ENCODE measurements around the gene NEK8. TPM values are rescaled to one million over a fixed set of nuclear protein-coding genes. Genes with fewer than 3 reads are reported as not detected.

Gene NEK8
- polyA plus RNA-seq, 1 donor from 2014 or later, result 1.5 TPM

DNA sequence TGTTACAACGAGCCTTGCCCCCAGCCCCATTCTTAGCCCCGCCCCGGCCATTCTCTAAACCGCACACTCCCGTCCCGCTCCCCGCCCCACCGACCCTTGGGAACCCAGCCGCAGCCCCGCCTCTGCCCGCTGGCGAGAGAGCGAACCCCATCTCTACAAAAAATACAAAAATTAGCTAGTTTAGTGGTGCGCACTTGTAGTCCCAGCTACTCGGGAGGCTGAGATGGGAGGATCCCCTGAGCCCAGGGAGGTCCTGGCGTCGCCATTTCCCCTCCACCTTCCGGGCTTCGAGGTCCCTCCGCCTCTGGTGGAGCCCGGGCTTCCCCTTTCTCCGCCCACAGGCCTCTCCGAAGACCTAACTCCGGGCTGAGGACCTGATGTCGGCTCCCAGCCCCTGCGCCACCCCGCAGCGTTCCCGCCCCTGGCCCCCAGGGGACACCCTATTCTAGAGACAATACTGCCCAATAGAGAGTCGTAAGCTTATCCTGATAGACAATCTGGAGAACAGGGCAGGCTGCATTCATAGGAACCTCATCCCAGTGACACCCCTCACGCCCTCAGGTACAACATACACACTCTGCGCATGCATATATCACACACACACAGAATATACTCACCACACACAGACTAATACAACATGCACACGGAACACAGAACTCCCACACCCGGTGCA lies 16.4 kb upstream of the NEK8 start:
- Histone ChIP-seq H3K27me3 (ENCODE audit: insufficient read depth, low read depth, low read length) (peaks cover 13% of the 10 kb centered on the region), H3K4me2 (ENCODE audit: low read length) (no peak overlapping the region), H3K4me3 (ENCODE audit: low read length) (peak overlapping the region; percentile 88), H3F3A (ENCODE audit: insufficient read depth, low read length, poor library complexity, severe bottlenecking) (peaks cover 3% of the 10 kb centered on the region), H3K36me3 (ENCODE audit: insufficient read depth, low read length) (no peaks in the 10 kb centered on the region), H4K20me1 (ENCODE audit: insufficient read depth) (no peaks in the 10 kb centered on the region), H3K9me3 (ENCODE audit: low read length) (no peaks in the 10 kb centered on the region), H3K79me2 (replicated peaks; ENCODE audit: insufficient read depth, low read length) (no peaks in the 10 kb centered on the region), H3K9ac (ENCODE audit: low read length) (peak overlapping the region; percentile 84), H2AFZ (ENCODE audit: low read depth, low read length) (peak overlapping the region; percentile 41), H3K27ac (ENCODE audit: low read length) (peak overlapping the region; percentile 76), H3K9me2 (ENCODE audit: insufficient read depth, low read length) (no peaks in the 10 kb centered on the region)
- TF ChIP-seq, protein P1, sequence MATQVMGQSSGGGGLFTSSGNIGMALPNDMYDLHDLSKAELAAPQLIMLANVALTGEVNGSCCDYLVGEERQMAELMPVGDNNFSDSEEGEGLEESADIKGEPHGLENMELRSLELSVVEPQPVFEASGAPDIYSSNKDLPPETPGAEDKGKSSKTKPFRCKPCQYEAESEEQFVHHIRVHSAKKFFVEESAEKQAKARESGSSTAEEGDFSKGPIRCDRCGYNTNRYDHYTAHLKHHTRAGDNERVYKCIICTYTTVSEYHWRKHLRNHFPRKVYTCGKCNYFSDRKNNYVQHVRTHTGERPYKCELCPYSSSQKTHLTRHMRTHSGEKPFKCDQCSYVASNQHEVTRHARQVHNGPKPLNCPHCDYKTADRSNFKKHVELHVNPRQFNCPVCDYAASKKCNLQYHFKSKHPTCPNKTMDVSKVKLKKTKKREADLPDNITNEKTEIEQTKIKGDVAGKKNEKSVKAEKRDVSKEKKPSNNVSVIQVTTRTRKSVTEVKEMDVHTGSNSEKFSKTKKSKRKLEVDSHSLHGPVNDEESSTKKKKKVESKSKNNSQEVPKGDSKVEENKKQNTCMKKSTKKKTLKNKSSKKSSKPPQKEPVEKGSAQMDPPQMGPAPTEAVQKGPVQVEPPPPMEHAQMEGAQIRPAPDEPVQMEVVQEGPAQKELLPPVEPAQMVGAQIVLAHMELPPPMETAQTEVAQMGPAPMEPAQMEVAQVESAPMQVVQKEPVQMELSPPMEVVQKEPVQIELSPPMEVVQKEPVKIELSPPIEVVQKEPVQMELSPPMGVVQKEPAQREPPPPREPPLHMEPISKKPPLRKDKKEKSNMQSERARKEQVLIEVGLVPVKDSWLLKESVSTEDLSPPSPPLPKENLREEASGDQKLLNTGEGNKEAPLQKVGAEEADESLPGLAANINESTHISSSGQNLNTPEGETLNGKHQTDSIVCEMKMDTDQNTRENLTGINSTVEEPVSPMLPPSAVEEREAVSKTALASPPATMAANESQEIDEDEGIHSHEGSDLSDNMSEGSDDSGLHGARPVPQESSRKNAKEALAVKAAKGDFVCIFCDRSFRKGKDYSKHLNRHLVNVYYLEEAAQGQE (IDR thresholded peaks at IDR 0.05; ENCODE audit: borderline replicate concordance), result no peak
- TF ChIP-seq RAD21 (conservative IDR thresholded peaks at IDR 0.05), result no peak
- no peak for TF ChIP-seq POLR2AphosphoS5 (IDR thresholded peaks at IDR 0.05)
- no peak for TF ChIP-seq TAF1 (IDR thresholded peaks at IDR 0.05; ENCODE audit: low read depth)
- no peak for TF ChIP-seq EP300 (conservative IDR thresholded peaks at IDR 0.05; ENCODE audit: poor library complexity, severe bottlenecking)
- TF ChIP-seq EZH2 (IDR thresholded peaks at IDR 0.05; ENCODE audit: borderline replicate concordance, insufficient read depth, low read length, poor library complexity, severe bottlenecking), result no peak
- no peak for TF ChIP-seq SMC3 (conservative IDR thresholded peaks at IDR 0.05; ENCODE audit: poor library complexity)

DNA sequence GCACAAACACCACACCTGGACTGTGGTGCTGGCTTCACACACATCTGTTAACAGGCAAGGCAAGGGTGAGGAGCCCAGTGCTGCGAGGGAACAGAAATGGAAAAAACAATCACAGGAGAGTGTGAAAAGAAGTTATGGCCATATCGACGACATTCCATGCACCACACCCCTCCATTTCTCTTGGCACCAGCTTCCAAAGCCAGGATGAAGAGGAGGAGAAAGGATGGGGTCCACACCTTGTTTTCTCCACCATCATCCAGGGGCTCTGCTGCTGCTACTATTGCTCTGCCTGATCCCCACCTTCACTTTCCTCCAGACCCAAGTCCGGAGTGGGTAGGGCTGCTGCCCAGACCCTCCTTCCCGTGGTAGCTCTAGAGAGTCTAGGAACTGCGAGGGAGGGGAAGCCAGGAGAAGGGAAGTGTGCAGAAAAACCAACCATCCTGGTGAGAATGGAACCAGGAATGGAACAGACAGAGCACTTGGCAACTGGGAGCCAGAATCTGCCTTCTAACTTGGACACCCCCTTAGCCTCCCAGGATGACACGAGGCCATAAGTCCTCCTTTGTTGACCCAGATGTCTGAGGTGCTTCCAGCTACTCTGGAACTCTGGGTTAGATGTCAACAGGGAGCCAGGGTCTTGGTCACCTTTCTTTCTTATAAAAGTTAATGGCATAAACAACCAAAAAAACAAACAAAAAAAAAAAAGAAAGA lies 15.7 kb upstream of the NEK8 start:
- Histone ChIP-seq H3K4me2 (ENCODE audit: low read length) (no peak overlapping the region), H3K9me3 (ENCODE audit: low read length) (no peaks in the 10 kb centered on the region), H3K79me2 (replicated peaks; ENCODE audit: insufficient read depth, low read length) (no peaks in the 10 kb centered on the region), H3K9me2 (ENCODE audit: insufficient read depth, low read length) (no peaks in the 10 kb centered on the region), H3K36me3 (ENCODE audit: insufficient read depth, low read length) (no peaks in the 10 kb centered on the region), H3K27me3 (ENCODE audit: insufficient read depth, low read depth, low read length) (peaks cover 20% of the 10 kb centered on the region), H3K9ac (ENCODE audit: low read length) (no peak overlapping the region), H2AFZ (ENCODE audit: low read depth, low read length) (no peak overlapping the region), H4K20me1 (ENCODE audit: insufficient read depth) (no peaks in the 10 kb centered on the region), H3K27ac (ENCODE audit: low read length) (no peak overlapping the region), H3K4me3 (ENCODE audit: low read length) (no peak overlapping the region), H3F3A (ENCODE audit: insufficient read depth, low read length, poor library complexity, severe bottlenecking) (peaks cover 3% of the 10 kb centered on the region)
- TF ChIP-seq RAD21 (conservative IDR thresholded peaks at IDR 0.05), result no peak
- TF ChIP-seq POLR2AphosphoS5 (IDR thresholded peaks at IDR 0.05), result no peak
- TF ChIP-seq TAF1 (IDR thresholded peaks at IDR 0.05; ENCODE audit: low read depth), result no peak
- no peak for TF ChIP-seq MXI1 (conservative IDR thresholded peaks at IDR 0.05; ENCODE audit: poor library complexity, severe bottlenecking)
- TF ChIP-seq, protein P2, sequence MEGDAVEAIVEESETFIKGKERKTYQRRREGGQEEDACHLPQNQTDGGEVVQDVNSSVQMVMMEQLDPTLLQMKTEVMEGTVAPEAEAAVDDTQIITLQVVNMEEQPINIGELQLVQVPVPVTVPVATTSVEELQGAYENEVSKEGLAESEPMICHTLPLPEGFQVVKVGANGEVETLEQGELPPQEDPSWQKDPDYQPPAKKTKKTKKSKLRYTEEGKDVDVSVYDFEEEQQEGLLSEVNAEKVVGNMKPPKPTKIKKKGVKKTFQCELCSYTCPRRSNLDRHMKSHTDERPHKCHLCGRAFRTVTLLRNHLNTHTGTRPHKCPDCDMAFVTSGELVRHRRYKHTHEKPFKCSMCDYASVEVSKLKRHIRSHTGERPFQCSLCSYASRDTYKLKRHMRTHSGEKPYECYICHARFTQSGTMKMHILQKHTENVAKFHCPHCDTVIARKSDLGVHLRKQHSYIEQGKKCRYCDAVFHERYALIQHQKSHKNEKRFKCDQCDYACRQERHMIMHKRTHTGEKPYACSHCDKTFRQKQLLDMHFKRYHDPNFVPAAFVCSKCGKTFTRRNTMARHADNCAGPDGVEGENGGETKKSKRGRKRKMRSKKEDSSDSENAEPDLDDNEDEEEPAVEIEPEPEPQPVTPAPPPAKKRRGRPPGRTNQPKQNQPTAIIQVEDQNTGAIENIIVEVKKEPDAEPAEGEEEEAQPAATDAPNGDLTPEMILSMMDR (IDR thresholded peaks at IDR 0.05; ENCODE audit: poor library complexity, severe bottlenecking), result no peak
- TF ChIP-seq EP300 (conservative IDR thresholded peaks at IDR 0.05; ENCODE audit: poor library complexity, severe bottlenecking), result no peak
- TF ChIP-seq, protein P1 (IDR thresholded peaks at IDR 0.05; ENCODE audit: borderline replicate concordance), result no peak
